ENCODE results near the gene LCN15.
A peak's percentile ranks its signal among the peaks of the same experiment; 100 is the strongest.
"Not testable (repeated sequence)": the region's sequence is repeated elsewhere in the genome, so short reads cannot be mapped to it uniquely, and the experiment has no call there.

LCN15 gene

DNA sequence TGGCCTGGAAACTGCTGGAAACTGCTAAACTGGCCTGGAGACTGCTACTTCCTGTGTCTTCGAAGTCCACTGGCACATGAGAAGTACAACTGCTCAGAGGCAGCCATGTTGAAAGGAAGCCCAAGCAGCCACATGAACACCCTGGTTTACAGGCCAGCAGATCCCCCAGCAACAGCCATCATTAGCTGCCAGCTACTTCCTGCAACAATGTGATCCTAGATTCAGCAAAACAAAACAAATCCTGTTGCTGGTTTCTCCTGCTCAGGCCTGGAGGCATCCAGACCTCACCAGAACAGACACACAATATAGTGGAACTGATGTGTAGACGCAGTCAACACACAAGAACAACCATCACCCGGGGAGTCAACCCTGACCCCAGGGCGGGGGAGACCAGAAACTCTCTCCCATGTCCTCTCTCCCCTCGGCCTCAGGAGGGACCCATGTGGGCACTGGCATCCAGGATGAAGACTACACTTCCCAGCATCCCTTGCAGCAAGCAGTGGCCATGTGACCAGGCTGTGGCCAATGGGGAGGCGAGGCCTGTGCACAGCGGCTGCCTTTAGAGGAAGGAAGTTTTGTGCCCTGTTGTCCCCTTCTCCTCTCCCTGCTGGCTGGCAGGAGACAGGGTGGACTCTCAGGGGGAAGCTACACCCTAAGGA, 9.2 kb upstream of the LCN15 start:
- Histone ChIP-seq H3K27ac (ENCODE audit: poor library complexity, severe bottlenecking) (no peak overlapping the region), H3K36me3 (ENCODE audit: low read depth) (no peaks in the 10 kb centered on the region), H3K4me1 (ENCODE audit: insufficient read depth, poor library complexity, severe bottlenecking) (no peaks in the 10 kb centered on the region), H3K9me3 (ENCODE audit: severe bottlenecking) (no peaks in the 10 kb centered on the region), H3K4me3 (ENCODE audit: severe bottlenecking) (no peak overlapping the region), H3K27me3 (ENCODE audit: insufficient read depth, poor library complexity, severe bottlenecking) (peaks cover 3% of the 10 kb centered on the region)
- TF ChIP-seq, protein P1, sequence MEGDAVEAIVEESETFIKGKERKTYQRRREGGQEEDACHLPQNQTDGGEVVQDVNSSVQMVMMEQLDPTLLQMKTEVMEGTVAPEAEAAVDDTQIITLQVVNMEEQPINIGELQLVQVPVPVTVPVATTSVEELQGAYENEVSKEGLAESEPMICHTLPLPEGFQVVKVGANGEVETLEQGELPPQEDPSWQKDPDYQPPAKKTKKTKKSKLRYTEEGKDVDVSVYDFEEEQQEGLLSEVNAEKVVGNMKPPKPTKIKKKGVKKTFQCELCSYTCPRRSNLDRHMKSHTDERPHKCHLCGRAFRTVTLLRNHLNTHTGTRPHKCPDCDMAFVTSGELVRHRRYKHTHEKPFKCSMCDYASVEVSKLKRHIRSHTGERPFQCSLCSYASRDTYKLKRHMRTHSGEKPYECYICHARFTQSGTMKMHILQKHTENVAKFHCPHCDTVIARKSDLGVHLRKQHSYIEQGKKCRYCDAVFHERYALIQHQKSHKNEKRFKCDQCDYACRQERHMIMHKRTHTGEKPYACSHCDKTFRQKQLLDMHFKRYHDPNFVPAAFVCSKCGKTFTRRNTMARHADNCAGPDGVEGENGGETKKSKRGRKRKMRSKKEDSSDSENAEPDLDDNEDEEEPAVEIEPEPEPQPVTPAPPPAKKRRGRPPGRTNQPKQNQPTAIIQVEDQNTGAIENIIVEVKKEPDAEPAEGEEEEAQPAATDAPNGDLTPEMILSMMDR (IDR thresholded peaks at IDR 0.05; ENCODE audit: poor library complexity, severe bottlenecking): no peak
- DNase-seq (ENCODE audit: low spot score): peak; percentile 38
- peak; percentile 42; the same call in 1 of the 3 replicates for ATAC-seq (ENCODE audit: low read depth)

DNA sequence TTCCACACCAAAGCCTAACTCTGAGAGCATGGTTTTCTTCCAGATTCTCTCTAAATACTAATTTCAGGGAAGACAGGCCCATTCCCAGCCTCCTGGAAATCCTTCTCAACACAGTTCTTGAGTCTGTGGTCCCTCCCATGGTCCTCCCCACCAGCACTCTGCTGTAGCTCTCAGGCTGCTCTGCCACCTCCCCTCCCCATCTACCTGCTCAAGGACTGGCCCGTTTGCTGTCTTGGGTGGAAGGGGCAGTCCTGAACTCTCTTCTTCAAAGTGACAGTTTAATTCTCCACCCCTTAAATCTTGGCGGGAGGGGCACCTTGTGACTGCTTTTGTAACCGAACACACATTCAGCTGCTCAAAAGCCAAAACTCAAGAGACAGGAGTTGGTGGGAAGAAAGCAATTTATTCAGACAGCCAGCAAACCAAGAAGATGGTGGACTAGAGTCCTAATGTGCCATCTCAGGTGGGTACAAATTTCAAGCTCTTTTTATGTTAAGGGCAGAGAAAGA, 7.6 kb upstream of the LCN15 start:
- TF ChIP-seq, protein P1 (IDR thresholded peaks at IDR 0.05; ENCODE audit: poor library complexity, severe bottlenecking): no peak
- Histone ChIP-seq H3K36me3 (ENCODE audit: low read depth) (no peaks in the 10 kb centered on the region), H3K4me1 (ENCODE audit: insufficient read depth, poor library complexity, severe bottlenecking) (no peaks in the 10 kb centered on the region), H3K9me3 (ENCODE audit: severe bottlenecking) (no peaks in the 10 kb centered on the region), H3K27me3 (ENCODE audit: insufficient read depth, poor library complexity, severe bottlenecking) (peaks cover 5% of the 10 kb centered on the region), H3K27ac (ENCODE audit: poor library complexity, severe bottlenecking) (no peak overlapping the region), H3K4me3 (ENCODE audit: severe bottlenecking) (no peak overlapping the region)
- DNase-seq (ENCODE audit: low spot score): peak; percentile 26
- ATAC-seq (ENCODE audit: low read depth): no peak

DNA sequence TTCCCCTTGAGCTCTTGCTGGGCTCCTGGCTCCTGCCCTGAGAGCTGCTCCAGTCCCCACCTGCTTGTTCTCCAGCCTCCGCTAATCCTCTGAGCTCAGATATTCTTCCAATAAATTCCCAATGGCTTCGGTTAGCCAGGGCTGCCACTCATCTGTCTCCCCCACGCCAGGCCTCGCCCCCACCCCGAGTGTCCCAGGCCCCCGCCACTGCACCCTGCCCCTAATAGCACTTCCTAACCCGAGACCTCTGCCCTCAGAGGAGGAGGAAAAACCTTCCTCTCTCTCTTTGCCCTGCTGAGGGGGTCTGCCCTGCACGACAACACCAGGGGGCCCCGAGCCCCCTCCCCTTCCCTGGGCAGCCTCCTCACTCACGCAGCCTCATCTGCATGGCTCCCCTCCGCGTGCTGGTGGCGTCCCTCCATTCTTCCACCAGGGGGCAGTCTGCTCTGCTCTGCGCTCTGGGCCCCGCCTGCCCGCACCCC, 5.4 kb upstream of the LCN15 start:
- no peak overlapping the region for H3K27ac ChIP-seq (ENCODE audit: poor library complexity, severe bottlenecking)
- no peaks in the 10 kb centered on the region for H3K9me3 ChIP-seq (ENCODE audit: severe bottlenecking)
- H3K4me3 ChIP-seq (ENCODE audit: severe bottlenecking): no peak overlapping the region
- TF ChIP-seq, protein P1 (IDR thresholded peaks at IDR 0.05; ENCODE audit: poor library complexity, severe bottlenecking): no peak
- no peaks in the 10 kb centered on the region for H3K4me1 ChIP-seq (ENCODE audit: insufficient read depth, poor library complexity, severe bottlenecking)
- peak; percentile 27 for DNase-seq (ENCODE audit: low spot score)
- peaks cover 5% of the 10 kb centered on the region for H3K27me3 ChIP-seq (ENCODE audit: insufficient read depth, poor library complexity, severe bottlenecking)
- no peak for ATAC-seq (ENCODE audit: low read depth)
- H3K36me3 ChIP-seq (ENCODE audit: low read depth): no peaks in the 10 kb centered on the region

DNA sequence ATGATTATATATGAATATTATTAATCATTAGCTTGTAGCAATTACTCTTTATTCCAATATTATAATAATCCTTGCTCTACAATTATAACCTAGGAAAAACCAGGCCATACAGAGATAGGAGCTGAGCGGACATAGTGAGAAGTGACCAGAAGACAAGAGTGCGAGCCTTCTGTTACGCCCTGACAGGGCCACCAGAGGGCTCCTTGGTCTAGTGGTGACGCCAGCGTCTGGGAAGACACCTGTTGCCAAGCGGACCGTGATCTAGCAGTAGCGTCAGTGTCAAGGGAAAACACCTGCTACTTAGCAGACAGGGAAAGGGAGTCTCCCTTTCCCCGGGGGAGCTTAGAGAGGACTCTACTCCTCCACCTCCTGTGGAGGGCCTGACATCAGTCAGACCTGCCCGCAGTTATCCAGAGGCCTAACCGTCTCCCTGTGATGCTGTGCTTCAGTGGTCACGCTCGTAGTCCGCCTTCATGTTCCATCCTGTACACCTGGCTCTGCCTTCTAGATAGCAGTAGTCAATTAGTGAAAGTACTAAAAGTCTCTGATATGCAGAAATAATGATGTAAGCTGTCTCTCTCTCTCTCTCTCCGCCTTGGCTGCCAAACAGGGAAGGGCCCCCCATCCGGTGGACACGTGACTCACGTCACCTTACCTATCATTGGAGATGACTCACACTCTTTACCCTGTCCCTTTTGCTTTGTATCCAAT, 2.2 kb upstream of the LCN15 start:
- not testable (repeated sequence) for H3K9me3 ChIP-seq (ENCODE audit: severe bottlenecking); ATAC-seq (ENCODE audit: low read depth); H3K4me1 ChIP-seq (ENCODE audit: insufficient read depth, poor library complexity, severe bottlenecking); H3K27ac ChIP-seq (ENCODE audit: poor library complexity, severe bottlenecking); H3K4me3 ChIP-seq (ENCODE audit: severe bottlenecking); H3K27me3 ChIP-seq (ENCODE audit: insufficient read depth, poor library complexity, severe bottlenecking); H3K36me3 ChIP-seq (ENCODE audit: low read depth)
- TF ChIP-seq, protein P1 (IDR thresholded peaks at IDR 0.05; ENCODE audit: poor library complexity, severe bottlenecking): peak; percentile 38
- peak; percentile 65 for DNase-seq (ENCODE audit: low spot score)

DNA sequence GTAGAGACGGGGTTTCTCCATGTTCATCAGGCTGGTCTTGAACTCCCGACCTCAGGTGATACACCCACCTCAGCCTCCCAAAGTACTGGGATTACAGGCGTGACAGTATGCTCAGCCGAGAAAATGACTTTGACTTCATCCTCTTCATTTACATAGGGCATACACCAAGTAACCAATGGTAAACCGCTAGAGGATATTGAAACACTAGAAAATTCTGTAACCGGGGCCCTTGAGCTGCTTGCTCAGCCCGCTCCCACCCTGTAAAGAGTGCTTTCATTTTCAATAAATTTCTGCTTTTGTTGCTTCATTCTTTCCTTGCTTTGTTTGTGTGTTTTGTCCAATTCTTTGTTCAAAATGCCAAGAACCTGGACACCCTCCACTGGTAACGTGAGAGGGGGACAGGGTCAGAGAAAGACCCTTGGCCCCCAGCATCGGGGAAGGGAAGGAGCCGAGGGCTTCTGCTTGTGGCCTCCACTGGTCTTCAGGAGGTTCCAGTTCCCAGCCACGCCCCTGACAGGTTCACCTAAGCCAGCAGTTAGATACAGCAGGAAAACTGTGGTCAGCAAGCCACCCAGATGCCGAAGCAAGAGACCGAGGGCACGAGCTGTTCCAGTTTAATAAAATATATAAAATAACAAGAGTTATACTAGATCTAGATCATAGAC, 1.6 kb upstream of the LCN15 start:
- not testable (repeated sequence) for ATAC-seq (ENCODE audit: low read depth)

More for the DNA sequence above, 1.6 kb upstream of the LCN15 start:
- not testable (repeated sequence) for H3K27ac ChIP-seq (ENCODE audit: poor library complexity, severe bottlenecking); H3K9me3 ChIP-seq (ENCODE audit: severe bottlenecking); H3K4me3 ChIP-seq (ENCODE audit: severe bottlenecking); H3K4me1 ChIP-seq (ENCODE audit: insufficient read depth, poor library complexity, severe bottlenecking); H3K27me3 ChIP-seq (ENCODE audit: insufficient read depth, poor library complexity, severe bottlenecking); H3K36me3 ChIP-seq (ENCODE audit: low read depth)
- DNase-seq (ENCODE audit: low spot score): peak; percentile 35
